GM12878 (cell line): ENCODE measurements around the gene DIAPH2.

Source experiments
- ATF3 ChIP-seq: IDR thresholded peaks from 2 replicates; pipeline ENCODE4 v1.6.1; 2011; ENCODE audit warnings: low read depth, mild to moderate bottlenecking, low read length, moderate library complexity, borderline replicate concordance; ENCODE audit errors: extremely low read depth
- BACH1 ChIP-seq: fragments of 450-650 bp; IDR thresholded peaks from 2 replicates; pipeline ENCODE4 v1.6.1; 2017; ENCODE audit warnings: mild to moderate bottlenecking, borderline replicate concordance
- CTCF ChIP-seq, 3 experiments: IDR thresholded peaks in 2 of 3; conservative IDR thresholded peaks in 1 of 3; 2 replicates each; pipeline ENCODE4 v1.5.1; 2011; ENCODE audit warnings: low read depth in 3 of 3, low read length in 3 of 3, mild to moderate bottlenecking in 3 of 3, control low read depth in 2 of 3, moderate library complexity in 2 of 3, inconsistent platforms in 1 of 3, mixed read lengths in 1 of 3; ENCODE audit not compliant: control insufficient read depth in 2 of 3, insufficient read depth in 1 of 3; ENCODE audit errors: extremely low read depth in 1 of 3
- EP300 ChIP-seq, 2 experiments: fragments of 150-350 bp in 1 of 2; IDR thresholded peaks; 2 replicates each; pipeline ENCODE4 v1.6.1; 2011 to 2012; ENCODE audit warnings: low read depth in 2 of 2, low read length in 2 of 2, borderline replicate concordance in 1 of 2, improper control_type of control experiment in 1 of 2, inconsistent platforms in 1 of 2; ENCODE audit not compliant: control insufficient read depth in 1 of 2
- NFIC ChIP-seq: IDR thresholded peaks from 2 replicates; pipeline ENCODE4 v1.6.1; 2012; ENCODE audit warnings: low read depth, mild to moderate bottlenecking, inconsistent platforms, low read length, moderate library complexity
- NR2C2 ChIP-seq: IDR thresholded peaks from 2 replicates; pipeline ENCODE4 v1.6.1; 2011; ENCODE audit warnings: borderline replicate concordance, low read depth; ENCODE audit not compliant: control insufficient read depth, insufficient read length
- PBX3 ChIP-seq: IDR thresholded peaks from 2 replicates; pipeline ENCODE4 v1.6.1; 2011; ENCODE audit warnings: mild to moderate bottlenecking, low read depth, low read length, moderate library complexity; ENCODE audit not compliant: insufficient replicate concordance
- POLR2A ChIP-seq: IDR thresholded peaks from 2 replicates; pipeline ENCODE4 v1.6.1; 2011; ENCODE audit warnings: low read depth, mild to moderate bottlenecking, low read length
- POLR2AphosphoS5 ChIP-seq: IDR thresholded peaks from 2 replicates; pipeline ENCODE4 v1.6.1; 2011; ENCODE audit warnings: mild to moderate bottlenecking, low read length, inconsistent platforms
- REST ChIP-seq: IDR thresholded peaks from 2 replicates; pipeline ENCODE4 v1.6.1; 2012; ENCODE audit warnings: mild to moderate bottlenecking, low read depth, low read length
- SIN3A ChIP-seq: IDR thresholded peaks from 2 replicates; pipeline ENCODE4 v1.6.1; 2012; ENCODE audit warnings: low read depth, low read length, improper control_type of control experiment
- TCF12 ChIP-seq: IDR thresholded peaks from 2 replicates; pipeline ENCODE4 v1.6.1; 2011; ENCODE audit warnings: low read depth, mild to moderate bottlenecking, low read length
- TCF7 ChIP-seq: IDR thresholded peaks from 2 replicates; pipeline ENCODE4 v1.6.1; 2014; ENCODE audit warnings: antibody characterized with exemption, borderline replicate concordance
- ZBTB33 ChIP-seq: fragments of 450-650 bp; IDR thresholded peaks from 2 replicates; pipeline ENCODE4 v1.6.1; 2017; ENCODE audit warnings: mild to moderate bottlenecking

GRCh38 chrX:97026406-97026805, 341.8 kb downstream of the DIAPH2 start:
- TF ChIP-seq POLR2A, result no peak
- TF ChIP-seq NR2C2, result no peak
- no peak for TF ChIP-seq POLR2AphosphoS5
- TF ChIP-seq SIN3A, result no peak
- no peak for TF ChIP-seq TCF7
- no peak for TF ChIP-seq ZBTB33
- no peak for TF ChIP-seq ATF3
- no peak for TF ChIP-seq PBX3
- TF ChIP-seq TCF12, result no peak
- TF ChIP-seq CTCF (IDR thresholded peaks at IDR 0.05 in 2 of 3, conservative IDR thresholded peaks at IDR 0.05 in 1 of 3; ENCODE audit: control insufficient read depth in 2 of 3, extremely low read depth in 1 of 3, insufficient read depth in 1 of 3, low read depth in 3 of 3, low read length in 3 of 3), result peak in 1 of 3 experiments; percentile 24; a peak in 2 of 6 replicates
- TF ChIP-seq REST, result no peak
- no peak for TF ChIP-seq NFIC
- no peak for TF ChIP-seq BACH1
- TF ChIP-seq EP300 (IDR thresholded peaks at IDR 0.05; ENCODE audit: borderline replicate concordance in 1 of 2, control insufficient read depth in 1 of 2, low read depth in 2 of 2, low read length in 2 of 2), result no peak
